PFSK-1 (cell line): ENCODE data around the gene TGFB1.

Experiments
- FOXP2 ChIP-seq: optimal IDR thresholded peaks from 2 replicates; pipeline ENCODE3; 2011; ENCODE audit warnings: borderline replicate concordance, control low read depth, inconsistent platforms; ENCODE audit not compliant: insufficient read depth; ENCODE audit errors: extremely low read length, extremely low read depth
- POLR2AphosphoS5 ChIP-seq: IDR thresholded peaks from 2 replicates; pipeline ENCODE4 v1.6.1; 2012; ENCODE audit warnings: low read depth, mild to moderate bottlenecking, control low read depth, low read length, moderate library complexity
- SIN3A ChIP-seq: IDR thresholded peaks from 2 replicates; pipeline ENCODE4 v1.6.1; 2012; ENCODE audit warnings: mild to moderate bottlenecking, low read length, moderate library complexity, borderline replicate concordance; ENCODE audit not compliant: insufficient read depth
- TAF1 ChIP-seq: IDR thresholded peaks from 2 replicates; pipeline ENCODE4 v1.6.1; 2012; ENCODE audit warnings: low read length, control low read depth, borderline replicate concordance; ENCODE audit not compliant: insufficient read depth
- TF ChIP-seq, protein P1 (sequence below), 2 experiments: IDR thresholded peaks; 2 replicates each; pipeline versions ENCODE4 v1.6.1 to v1.8.0; 2011 to 2012; ENCODE audit warnings: low read depth in 2 of 2, low read length in 2 of 2, control low read depth in 1 of 2, inconsistent platforms in 1 of 2, mild to moderate bottlenecking in 1 of 2, moderate library complexity in 1 of 2; ENCODE audit not compliant: insufficient read depth in 1 of 2

Gene TGFB1

DNA sequence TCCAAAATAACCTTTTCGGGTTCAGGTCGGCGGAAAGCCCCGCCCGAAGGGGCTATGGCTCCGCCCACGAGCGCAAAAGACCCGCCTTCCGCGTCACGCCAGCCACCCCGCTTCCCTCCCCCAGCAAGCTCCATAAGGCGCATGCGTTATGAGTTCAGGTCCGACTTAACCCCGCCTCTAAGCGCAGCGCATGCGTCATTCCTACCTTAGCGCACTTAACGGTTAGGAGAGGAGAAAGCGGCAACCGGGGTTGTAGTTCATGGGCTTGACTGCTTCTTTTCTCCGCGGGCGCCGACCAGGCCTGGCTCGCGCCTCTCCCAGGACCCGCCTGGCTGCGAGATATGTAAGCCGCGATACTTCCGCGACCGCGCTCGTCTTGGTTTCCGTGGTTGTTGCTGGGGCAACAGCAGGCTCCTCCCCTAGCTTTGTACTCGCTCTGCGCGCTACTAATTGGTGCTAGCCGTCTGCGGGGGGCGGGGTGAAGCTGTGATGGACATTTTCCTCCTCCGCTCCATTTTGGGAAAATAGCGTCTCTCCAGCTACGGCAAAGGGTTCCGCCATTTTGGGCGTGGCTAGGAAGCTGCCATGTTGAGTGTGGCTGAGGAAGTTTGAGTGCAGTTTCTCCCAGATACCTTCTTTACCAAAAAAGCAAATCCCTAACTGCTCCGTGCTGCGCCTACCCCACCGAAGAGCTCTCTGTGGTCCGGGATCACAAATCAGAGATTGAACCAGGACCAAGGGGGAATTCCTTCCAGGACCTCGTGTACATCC, 10.2 kb upstream of the TGFB1 start, which contains the start of gene B9D2:
Gene B9D2, minus strand, starts transcription at position 397 of the 771 bp plus-strand sequence. CDS start 630 bp downstream, outside the sequence.
- TF ChIP-seq SIN3A: no peak
- TF ChIP-seq, protein P1, sequence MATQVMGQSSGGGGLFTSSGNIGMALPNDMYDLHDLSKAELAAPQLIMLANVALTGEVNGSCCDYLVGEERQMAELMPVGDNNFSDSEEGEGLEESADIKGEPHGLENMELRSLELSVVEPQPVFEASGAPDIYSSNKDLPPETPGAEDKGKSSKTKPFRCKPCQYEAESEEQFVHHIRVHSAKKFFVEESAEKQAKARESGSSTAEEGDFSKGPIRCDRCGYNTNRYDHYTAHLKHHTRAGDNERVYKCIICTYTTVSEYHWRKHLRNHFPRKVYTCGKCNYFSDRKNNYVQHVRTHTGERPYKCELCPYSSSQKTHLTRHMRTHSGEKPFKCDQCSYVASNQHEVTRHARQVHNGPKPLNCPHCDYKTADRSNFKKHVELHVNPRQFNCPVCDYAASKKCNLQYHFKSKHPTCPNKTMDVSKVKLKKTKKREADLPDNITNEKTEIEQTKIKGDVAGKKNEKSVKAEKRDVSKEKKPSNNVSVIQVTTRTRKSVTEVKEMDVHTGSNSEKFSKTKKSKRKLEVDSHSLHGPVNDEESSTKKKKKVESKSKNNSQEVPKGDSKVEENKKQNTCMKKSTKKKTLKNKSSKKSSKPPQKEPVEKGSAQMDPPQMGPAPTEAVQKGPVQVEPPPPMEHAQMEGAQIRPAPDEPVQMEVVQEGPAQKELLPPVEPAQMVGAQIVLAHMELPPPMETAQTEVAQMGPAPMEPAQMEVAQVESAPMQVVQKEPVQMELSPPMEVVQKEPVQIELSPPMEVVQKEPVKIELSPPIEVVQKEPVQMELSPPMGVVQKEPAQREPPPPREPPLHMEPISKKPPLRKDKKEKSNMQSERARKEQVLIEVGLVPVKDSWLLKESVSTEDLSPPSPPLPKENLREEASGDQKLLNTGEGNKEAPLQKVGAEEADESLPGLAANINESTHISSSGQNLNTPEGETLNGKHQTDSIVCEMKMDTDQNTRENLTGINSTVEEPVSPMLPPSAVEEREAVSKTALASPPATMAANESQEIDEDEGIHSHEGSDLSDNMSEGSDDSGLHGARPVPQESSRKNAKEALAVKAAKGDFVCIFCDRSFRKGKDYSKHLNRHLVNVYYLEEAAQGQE (IDR thresholded peaks at IDR 0.05; ENCODE audit: insufficient read depth in 1 of 2, low read depth in 2 of 2, low read length in 2 of 2): no peak
- peak; percentile 71 for TF ChIP-seq FOXP2
- TF ChIP-seq TAF1: no peak
- peak; percentile 83 for TF ChIP-seq POLR2AphosphoS5

DNA sequence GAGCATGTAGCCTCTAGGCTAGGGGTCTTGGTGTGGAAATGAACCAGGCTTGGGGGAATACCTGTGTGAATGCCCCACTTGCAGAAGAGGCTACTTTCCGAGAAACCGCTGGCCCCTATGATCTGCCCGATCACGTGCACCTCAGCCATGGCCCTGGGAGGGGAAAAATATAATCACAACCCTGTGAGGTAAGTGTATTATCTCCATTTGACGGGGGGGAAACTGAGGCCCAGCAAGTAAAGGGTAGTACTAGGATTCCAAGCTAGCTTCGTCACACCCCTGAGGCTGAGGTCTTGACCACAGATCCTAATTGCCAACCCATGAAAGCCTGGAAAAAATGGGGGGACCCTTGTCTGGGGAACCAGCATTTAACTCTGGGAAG, 9.6 kb upstream of the TGFB1 start:
- TF ChIP-seq TAF1 (no peak), FOXP2 (no peak), SIN3A (no peak), POLR2AphosphoS5 (no peak; the same call in 1 of the 2 replicates)
- TF ChIP-seq, protein P1 (IDR thresholded peaks at IDR 0.05; ENCODE audit: insufficient read depth in 1 of 2, low read depth in 2 of 2, low read length in 2 of 2): no peak

DNA sequence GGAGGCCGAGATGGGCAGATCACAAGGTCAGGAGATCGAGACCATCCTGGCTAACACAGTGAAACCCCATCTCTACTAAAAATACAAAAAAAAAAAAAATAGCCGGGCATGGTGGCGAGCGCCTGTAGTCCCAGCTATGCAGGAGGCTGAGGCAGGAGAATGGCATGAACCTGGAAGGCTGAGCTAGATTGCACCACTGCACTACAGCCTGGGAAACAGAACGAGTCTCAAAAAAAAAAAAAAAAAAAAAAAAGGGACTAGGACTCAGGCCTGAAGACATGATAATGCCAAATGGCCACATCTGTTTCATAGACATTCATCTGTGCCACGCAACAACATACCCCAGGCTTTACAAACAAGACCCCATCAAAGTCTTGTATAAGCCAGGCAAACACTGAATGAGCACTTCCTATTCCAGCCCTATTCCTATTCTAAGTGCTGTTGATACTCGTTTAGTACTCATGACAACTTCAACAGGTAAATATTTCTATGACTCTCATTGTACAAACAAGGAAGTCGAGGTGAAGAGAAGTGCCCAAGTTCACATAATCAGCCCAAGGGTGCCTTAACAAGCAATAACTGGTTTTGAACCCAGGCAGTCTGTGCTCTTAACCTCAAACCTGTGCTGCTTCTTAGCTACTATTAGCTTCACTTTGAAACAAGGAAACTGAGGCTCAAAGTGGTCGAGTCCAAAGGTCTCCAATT, 8.6 kb upstream of the TGFB1 start:
- no peak for TF ChIP-seq POLR2AphosphoS5
- TF ChIP-seq SIN3A: no peak
- TF ChIP-seq FOXP2: no peak
- TF ChIP-seq TAF1: no peak

DNA sequence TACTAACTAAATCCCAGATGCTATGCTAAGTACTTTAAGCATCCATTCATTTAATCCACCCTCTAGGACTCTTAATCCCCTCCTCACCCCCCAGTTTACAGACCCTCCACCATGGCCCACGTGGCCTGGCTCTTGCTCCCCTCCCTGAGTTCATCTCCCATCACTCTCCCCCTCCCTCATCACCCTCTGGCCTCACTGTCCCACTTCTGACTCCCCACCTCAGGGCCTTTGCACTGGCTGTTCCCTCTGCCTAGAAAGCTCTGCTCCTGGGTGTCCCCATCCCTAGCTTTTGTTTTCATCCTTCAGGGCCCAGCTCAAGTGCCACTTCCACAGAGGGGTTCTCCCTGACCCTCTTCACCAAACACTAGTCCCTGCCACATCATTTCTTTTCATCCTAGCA, 6.0 kb upstream of the TGFB1 start:
- no peak for TF ChIP-seq POLR2AphosphoS5
- TF ChIP-seq FOXP2: no peak
- TF ChIP-seq SIN3A: no peak
- TF ChIP-seq TAF1: no peak
- TF ChIP-seq, protein P1 (IDR thresholded peaks at IDR 0.05; ENCODE audit: insufficient read depth in 1 of 2, low read depth in 2 of 2, low read length in 2 of 2): no peak

DNA sequence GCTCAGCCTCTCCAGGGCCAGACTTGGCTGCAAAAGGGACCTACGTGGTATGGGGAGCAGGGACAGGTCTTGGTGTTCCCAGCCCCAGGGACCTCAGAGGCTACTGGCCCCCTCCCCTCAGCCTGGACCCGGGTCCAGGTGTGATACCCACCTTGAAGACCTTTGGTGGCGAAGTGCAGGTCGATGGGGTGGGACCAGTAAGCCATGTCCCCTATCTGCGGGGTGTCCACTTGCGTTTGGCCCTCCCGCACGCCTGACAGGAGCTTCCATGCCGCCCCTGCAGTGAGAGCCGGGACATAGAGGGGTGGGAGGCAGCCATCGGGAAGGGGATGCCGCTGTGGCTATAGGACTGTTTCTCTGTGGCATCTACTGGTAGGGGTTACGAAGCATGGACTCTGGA, 4.0 kb upstream of the TGFB1 start:
- TF ChIP-seq POLR2AphosphoS5: no peak
- TF ChIP-seq, protein P1 (IDR thresholded peaks at IDR 0.05; ENCODE audit: insufficient read depth in 1 of 2, low read depth in 2 of 2, low read length in 2 of 2): no peak
- TF ChIP-seq TAF1: no peak
- TF ChIP-seq SIN3A: no peak
- no peak for TF ChIP-seq FOXP2
